Activated CD8-positive, alpha-beta T cell treated with anti-CD3 and anti-CD28 coated beads for 36 hours (primary cell): ENCODE measurements around the gene INTS2. TPM values are rescaled to one million over a fixed set of nuclear protein-coding genes. Genes with fewer than 3 reads are reported as not detected.
"Not testable (repeated sequence)": the region's sequence is repeated elsewhere in the genome, so short reads cannot be mapped to it uniquely, and the experiment has no call there.

ENCODE experiments used
- ATAC-seq: fragments of 200-7000 bp; cut with Tn5 transposase; one replicate; pipeline ENCODE4 v1.10.0; 2021; ENCODE audit warnings: mild to moderate bottlenecking, moderate library complexity
- CTCF ChIA-PET: fragments of 350-600 bp; sonication (Branson Sonifier 250); formaldehyde crosslinking; loops from one replicate; lab custom pipeline; 2021; ENCODE audit warnings: antibody characterized with exemption; lab: Charles Lee
- POLR2A ChIA-PET: fragments of 350-600 bp; sonication (Branson Sonifier 250); formaldehyde crosslinking; loops from one replicate; lab custom pipeline; 2021; ENCODE audit warnings: antibody characterized with exemption; lab: Charles Lee
- DNase-seq: peaks from one replicate; pipeline ENCODE4 v3.0.0-alpha.2; 2020
- H3K27ac Mint-ChIP-seq: one replicate; pipeline ENCODE4 v1.8.0; 2021; ENCODE audit warnings: mild to moderate bottlenecking, mixed read lengths
- H3K27me3 Mint-ChIP-seq: one replicate; pipeline ENCODE4 v1.8.0; 2021; ENCODE audit warnings: mixed read lengths
- H3K36me3 Mint-ChIP-seq: one replicate; pipeline ENCODE4 v1.8.0; 2021; ENCODE audit warnings: low read depth, mixed read lengths
- H3K4me1 Mint-ChIP-seq: one replicate; pipeline ENCODE4 v1.8.0; 2021; ENCODE audit warnings: low read depth, mixed read lengths
- H3K4me3 Mint-ChIP-seq: one replicate; pipeline ENCODE4 v1.8.0; 2021; ENCODE audit warnings: mild to moderate bottlenecking, moderate library complexity, mixed read lengths
- H3K9me3 Mint-ChIP-seq: one replicate; pipeline ENCODE4 v1.8.0; 2021; ENCODE audit warnings: mixed read lengths
- intact Hi-C: fragments of 100-400 bp; cut with micrococcal nuclease; formaldehyde crosslinking; loops from one replicate; pipeline ENCODE4 v1.10.0; 2022
- total RNA-seq, 2 experiments: library from RNA; stranded (reverse); gene quantifications; one replicate each; pipeline ENCODE4 v1.2.3, GENCODE V29; 2021
- TF ChIP-seq, protein P1 (sequence below): fragments of 200-600 bp; IDR thresholded peaks from one replicate; pipeline ENCODE4 v1.8.0; 2022; ENCODE audit warnings: antibody characterized with exemption, mild to moderate bottlenecking

INTS2 gene
- total RNA-seq, 2 experiments from 2014 or later, result 30.7 to 33.5 TPM

DNA sequence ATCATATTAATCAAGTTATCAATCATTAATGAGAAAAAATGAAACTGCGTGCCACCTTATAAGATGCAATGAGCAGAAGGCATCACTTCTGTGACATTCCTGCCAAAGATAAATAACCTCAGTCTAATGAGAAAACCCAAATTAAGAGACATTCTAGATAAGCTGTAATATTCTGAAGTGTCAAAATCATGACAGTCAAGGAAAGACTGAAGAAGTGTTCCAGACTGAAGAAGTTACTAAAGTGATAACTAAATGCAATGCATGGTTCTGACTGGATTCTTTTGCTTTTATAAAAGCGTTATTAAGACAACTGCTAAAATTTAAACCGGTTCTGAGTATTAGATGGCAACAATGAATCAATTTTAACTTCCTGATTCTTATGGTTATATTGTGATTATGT, 95.3 kb downstream of the INTS2 start:
- Mint-ChIP-seq H3K36me3 (peaks cover 8% of the 10 kb centered on the region), H3K4me1 (no peaks in the 10 kb centered on the region), H3K9me3 (peaks cover 3% of the 10 kb centered on the region), H3K4me3 (no peak overlapping the region), H3K27me3 (no peaks in the 10 kb centered on the region), H3K27ac (no peak overlapping the region)
- DNase-seq, result no peak
- TF ChIP-seq, protein P1, sequence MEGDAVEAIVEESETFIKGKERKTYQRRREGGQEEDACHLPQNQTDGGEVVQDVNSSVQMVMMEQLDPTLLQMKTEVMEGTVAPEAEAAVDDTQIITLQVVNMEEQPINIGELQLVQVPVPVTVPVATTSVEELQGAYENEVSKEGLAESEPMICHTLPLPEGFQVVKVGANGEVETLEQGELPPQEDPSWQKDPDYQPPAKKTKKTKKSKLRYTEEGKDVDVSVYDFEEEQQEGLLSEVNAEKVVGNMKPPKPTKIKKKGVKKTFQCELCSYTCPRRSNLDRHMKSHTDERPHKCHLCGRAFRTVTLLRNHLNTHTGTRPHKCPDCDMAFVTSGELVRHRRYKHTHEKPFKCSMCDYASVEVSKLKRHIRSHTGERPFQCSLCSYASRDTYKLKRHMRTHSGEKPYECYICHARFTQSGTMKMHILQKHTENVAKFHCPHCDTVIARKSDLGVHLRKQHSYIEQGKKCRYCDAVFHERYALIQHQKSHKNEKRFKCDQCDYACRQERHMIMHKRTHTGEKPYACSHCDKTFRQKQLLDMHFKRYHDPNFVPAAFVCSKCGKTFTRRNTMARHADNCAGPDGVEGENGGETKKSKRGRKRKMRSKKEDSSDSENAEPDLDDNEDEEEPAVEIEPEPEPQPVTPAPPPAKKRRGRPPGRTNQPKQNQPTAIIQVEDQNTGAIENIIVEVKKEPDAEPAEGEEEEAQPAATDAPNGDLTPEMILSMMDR, result no peak
- ChIA-PET CTCF (no interaction called here), POLR2A (no interaction called here)
- ATAC-seq, result no peak
- intact Hi-C loops, result no loop called here

DNA sequence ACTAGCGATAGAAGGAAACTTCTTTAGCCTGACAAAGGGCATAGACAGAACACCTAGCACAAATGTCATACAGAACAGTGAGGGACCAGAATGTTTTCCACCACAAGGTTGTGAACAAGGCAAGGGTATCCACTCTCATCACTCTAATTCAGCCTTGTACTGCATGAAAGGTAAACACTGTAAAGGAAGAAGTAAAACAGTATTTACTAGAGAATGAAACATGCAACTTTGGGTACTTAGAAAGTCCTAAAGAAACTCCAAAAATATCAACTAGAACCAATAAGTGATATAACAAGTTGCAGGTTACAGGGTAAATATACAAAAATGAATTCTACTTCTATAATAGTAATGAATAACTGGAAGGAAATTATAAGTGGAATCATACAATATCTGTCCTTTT, 96.7 kb downstream of the INTS2 start:
- DNase-seq (no peak), ATAC-seq (no peak)
- Mint-ChIP-seq H3K9me3 (peaks cover 3% of the 10 kb centered on the region), H3K27me3 (no peaks in the 10 kb centered on the region), H3K4me3 (no peak overlapping the region), H3K36me3 (peaks cover 17% of the 10 kb centered on the region), H3K27ac (no peak overlapping the region), H3K4me1 (no peaks in the 10 kb centered on the region)
- ChIA-PET POLR2A (no interaction called here), CTCF (no interaction called here)
- intact Hi-C loops, result no loop called here
- TF ChIP-seq, protein P1, result no peak

DNA sequence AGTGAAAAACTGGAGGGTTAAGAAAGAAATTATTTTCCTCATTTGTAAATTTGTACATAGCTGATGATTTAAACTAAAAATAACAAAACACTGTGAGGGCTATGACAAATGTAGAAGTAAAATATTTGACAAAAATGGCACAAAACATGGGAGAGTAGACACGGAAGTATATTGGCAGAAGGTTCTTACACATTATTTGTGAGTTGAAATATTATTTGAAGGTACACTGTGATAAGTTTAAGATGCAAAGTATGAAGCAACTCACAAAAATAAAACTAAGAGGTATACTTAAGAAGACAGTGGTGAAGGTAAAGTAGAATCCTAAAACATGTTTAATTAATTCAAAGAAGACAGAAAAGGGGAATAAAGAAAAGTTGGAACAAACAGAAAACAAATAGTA, 99.1 kb downstream of the INTS2 start:
- CTCF ChIA-PET, result no interaction called here
- no peaks in the 10 kb centered on the region for H3K27me3 Mint-ChIP-seq
- H3K27ac Mint-ChIP-seq, result no peak overlapping the region
- no peak overlapping the region for H3K4me3 Mint-ChIP-seq
- POLR2A ChIA-PET, result interaction anchor here (0.6 kb wide), 1 partner anchor 92 kb away, joined by 3 read pairs; no protein-coding TSS in a partner anchor
- ATAC-seq, result no peak
- intact Hi-C loops, result no loop called here
- no peaks in the 10 kb centered on the region for H3K4me1 Mint-ChIP-seq
- peaks cover 25% of the 10 kb centered on the region for H3K36me3 Mint-ChIP-seq
- TF ChIP-seq, protein P1, result no peak
- DNase-seq, result no peak
- peaks cover 3% of the 10 kb centered on the region for H3K9me3 Mint-ChIP-seq

DNA sequence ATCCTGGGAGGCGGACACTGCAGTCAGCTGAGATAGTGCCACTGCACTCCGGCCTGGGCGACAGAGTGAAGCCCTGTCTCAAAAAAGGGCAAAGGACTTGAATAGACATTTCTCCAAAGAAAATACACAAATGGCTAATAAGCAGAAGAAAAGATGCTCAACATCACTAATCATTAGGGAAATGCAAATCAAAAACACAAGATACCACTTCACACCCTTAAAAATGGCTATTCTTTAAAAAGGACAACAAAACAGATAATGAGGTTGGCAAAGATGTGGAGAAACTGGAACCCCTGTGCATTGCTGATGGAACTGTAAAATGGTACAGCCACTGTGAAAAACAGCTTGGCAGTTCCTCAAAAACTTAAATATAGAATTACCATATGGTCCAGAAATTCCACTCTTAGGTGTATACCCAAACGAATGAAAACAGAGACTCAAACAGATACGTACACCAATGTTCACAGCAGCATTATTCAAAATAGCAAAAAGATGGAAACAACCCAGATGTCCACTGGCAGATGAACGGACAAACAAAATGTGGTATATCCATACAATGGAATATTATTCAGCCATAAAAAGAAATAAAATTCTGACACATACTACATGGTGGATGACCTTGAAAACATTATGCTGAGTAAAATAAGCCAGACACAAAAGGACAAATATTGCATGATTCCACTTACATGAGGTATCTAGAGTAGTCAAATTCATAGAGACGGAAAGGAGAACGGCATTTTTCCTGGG, 100.0 kb downstream of the INTS2 start:
- no peaks in the 10 kb centered on the region for H3K27me3 Mint-ChIP-seq
- H3K27ac Mint-ChIP-seq, result no peak overlapping the region
- ChIA-PET CTCF (no interaction called here), POLR2A (interaction anchor here (0.6 kb wide), 1 partner anchor 92 kb away, joined by 3 read pairs; no protein-coding TSS in a partner anchor)
- no peak overlapping the region for H3K4me3 Mint-ChIP-seq
- H3K36me3 Mint-ChIP-seq, result peaks cover 25% of the 10 kb centered on the region
- peaks cover 3% of the 10 kb centered on the region for H3K9me3 Mint-ChIP-seq
- no peaks in the 10 kb centered on the region for H3K4me1 Mint-ChIP-seq
- intact Hi-C loops, result no loop called here
- DNase-seq, result no peak
- ATAC-seq, result no peak
- TF ChIP-seq, protein P1, result no peak

DNA sequence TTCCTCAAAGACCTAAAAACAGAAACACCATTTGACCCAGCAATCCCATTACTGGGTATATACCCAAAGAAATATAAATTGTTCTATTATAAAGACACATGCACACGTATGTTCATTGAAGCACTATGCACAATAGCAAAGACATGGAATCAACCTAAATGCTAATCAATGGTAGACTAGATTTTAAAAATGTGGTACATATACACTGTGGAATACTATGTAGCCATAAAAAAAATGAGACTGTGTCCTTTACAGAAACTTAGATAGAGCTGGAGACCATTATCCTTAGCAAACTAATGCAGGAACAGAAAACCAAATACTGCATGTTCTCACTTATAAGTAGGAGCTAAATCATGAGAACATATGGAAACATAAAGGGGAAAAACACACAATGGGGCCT, 100.9 kb downstream of the INTS2 start:
- H3K27me3 Mint-ChIP-seq, CTCF ChIA-PET, H3K9me3 Mint-ChIP-seq, H3K27ac Mint-ChIP-seq, intact Hi-C loops, H3K4me1 Mint-ChIP-seq, POLR2A ChIA-PET, H3K4me3 Mint-ChIP-seq, ATAC-seq, DNase-seq: not testable (repeated sequence)
- peaks cover 25% of the 10 kb centered on the region for H3K36me3 Mint-ChIP-seq

DNA sequence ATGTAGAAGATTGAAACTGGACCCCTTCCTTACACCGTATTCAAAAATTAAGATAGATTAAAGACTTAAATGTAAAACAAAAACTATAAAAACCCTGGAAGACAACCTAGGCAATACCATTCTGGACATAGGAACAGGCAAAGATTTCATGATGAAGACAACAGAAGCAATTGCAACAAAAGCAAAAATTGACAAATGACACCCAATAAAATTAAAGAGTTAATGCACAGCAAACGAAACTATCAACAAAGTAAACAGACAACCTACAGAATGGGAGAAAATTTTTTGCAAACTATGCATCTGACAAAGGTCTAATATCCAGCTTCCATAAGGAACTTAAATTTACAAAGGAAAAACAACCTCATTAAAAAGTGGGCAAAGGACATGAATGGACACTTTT, 101.6 kb downstream of the INTS2 start:
- DNase-seq, H3K27ac Mint-ChIP-seq, ATAC-seq, H3K9me3 Mint-ChIP-seq, H3K27me3 Mint-ChIP-seq, intact Hi-C loops, H3K4me1 Mint-ChIP-seq, CTCF ChIA-PET, H3K4me3 Mint-ChIP-seq, POLR2A ChIA-PET: not testable (repeated sequence)
- H3K36me3 Mint-ChIP-seq, result peaks cover 30% of the 10 kb centered on the region
